SU-DHL-6 (cell line): ENCODE data around the gene RAPGEF6.

Source experiments
- EZH2phosphoT487 ChIP-seq: fragments of 200-600 bp; sonication (generic), shearing (Covaris generic); conservative IDR thresholded peaks from 2 replicates; pipeline ENCODE4 v1.6.1; 2018; ENCODE audit warnings: mild to moderate bottlenecking, antibody characterized with exemption, low read length, moderate library complexity, mixed read lengths
- TF ChIP-seq, protein P1 (sequence below): fragments of 200-600 bp; sonication (generic); IDR thresholded peaks from one replicate; pipeline ENCODE4 v1.5.1; 2017; ENCODE audit warnings: antibody characterized with exemption, mild to moderate bottlenecking, low read length, moderate library complexity; ENCODE audit not compliant: insufficient read depth, poor library complexity, severe bottlenecking

DNA sequence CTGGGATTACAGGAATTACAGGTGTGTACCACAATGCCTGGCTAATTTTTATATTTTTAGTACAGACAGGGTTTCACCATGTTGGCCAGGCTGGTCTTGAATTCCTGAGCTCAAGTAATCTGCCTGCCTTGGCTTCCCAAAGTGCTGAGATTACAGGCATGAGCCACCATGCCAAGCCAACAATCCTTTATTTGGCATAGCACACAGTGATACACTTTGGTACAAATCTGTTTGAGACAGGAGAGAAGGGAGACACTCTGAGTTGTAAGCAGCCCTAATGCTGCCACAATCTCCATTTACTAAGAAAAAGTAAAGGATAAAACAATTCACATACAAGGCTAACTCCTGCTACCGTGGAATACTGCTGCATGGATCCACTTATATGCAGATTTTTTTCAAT is 177.8 kb downstream of the RAPGEF6 start:
- TF ChIP-seq, protein P1, sequence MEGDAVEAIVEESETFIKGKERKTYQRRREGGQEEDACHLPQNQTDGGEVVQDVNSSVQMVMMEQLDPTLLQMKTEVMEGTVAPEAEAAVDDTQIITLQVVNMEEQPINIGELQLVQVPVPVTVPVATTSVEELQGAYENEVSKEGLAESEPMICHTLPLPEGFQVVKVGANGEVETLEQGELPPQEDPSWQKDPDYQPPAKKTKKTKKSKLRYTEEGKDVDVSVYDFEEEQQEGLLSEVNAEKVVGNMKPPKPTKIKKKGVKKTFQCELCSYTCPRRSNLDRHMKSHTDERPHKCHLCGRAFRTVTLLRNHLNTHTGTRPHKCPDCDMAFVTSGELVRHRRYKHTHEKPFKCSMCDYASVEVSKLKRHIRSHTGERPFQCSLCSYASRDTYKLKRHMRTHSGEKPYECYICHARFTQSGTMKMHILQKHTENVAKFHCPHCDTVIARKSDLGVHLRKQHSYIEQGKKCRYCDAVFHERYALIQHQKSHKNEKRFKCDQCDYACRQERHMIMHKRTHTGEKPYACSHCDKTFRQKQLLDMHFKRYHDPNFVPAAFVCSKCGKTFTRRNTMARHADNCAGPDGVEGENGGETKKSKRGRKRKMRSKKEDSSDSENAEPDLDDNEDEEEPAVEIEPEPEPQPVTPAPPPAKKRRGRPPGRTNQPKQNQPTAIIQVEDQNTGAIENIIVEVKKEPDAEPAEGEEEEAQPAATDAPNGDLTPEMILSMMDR = no peak
- no peak for TF ChIP-seq EZH2phosphoT487
